Glomerular visceral epithelial cell (primary cell): ENCODE measurements around the gene SRSF5.

Experiments used
- DNase-seq: peaks from one replicate; pipeline ENCODE4 v3.0.0-alpha.2; 2016; ENCODE audit errors: extremely low spot score

Gene SRSF5

GRCh38 chr14:69770559-69770958, 3.6 kb downstream of the SRSF5 start:
- no peak for DNase-seq

GRCh38 chr14:69771136-69771535, 4.2 kb downstream of the SRSF5 start:
- no peak for DNase-seq

- DNase-seq = no peak
These were observed 5.4 kb downstream of the SRSF5 start for GRCh38 chr14:69772082-69773017.

- DNase-seq = no peak
These were observed 6.8 kb downstream of the SRSF5 start for GRCh38 chr14:69773571-69774276.

GRCh38 chr14:69775012-69775411, 8.1 kb downstream of the SRSF5 start:
- DNase-seq = no peak

GRCh38 chr14:69776875-69777453, 10.0 kb downstream of the SRSF5 start:
- no peak for DNase-seq

GRCh38 chr14:69779088-69779487, 12.1 kb downstream of the SRSF5 start:
- no peak for DNase-seq

GRCh38 chr14:69780092-69780491, 13.2 kb downstream of the SRSF5 start:
- no peak for DNase-seq

- DNase-seq = no peak
These were observed 14.0 kb downstream of the SRSF5 start for GRCh38 chr14:69780952-69781351.

GRCh38 chr14:69784942-69785341, 18.0 kb downstream of the SRSF5 start:
- no peak for DNase-seq

GRCh38 chr14:69786603-69787002, 19.7 kb downstream of the SRSF5 start:
- no peak for DNase-seq

- DNase-seq = no peak
These were observed 22.2 kb downstream of the SRSF5 start for GRCh38 chr14:69789118-69789640.

GRCh38 chr14:69792887-69793421, 26.0 kb downstream of the SRSF5 start:
- DNase-seq = no peak

- DNase-seq = no peak
These were observed 27.8 kb downstream of the SRSF5 start for GRCh38 chr14:69794791-69795190.

GRCh38 chr14:69795691-69796090, 28.7 kb downstream of the SRSF5 start:
- no peak for DNase-seq

- no peak for DNase-seq
These were observed 30.0 kb downstream of the SRSF5 start, which contains the start of gene SLC10A1 for GRCh38 chr14:69796797-69797500. Gene SLC10A1 (minus strand): TSS chr14:69797241. CDS start chr14:69797155, 86 bp downstream.

GRCh38 chr14:69797573-69798338, 30.8 kb downstream of the SRSF5 start:
- DNase-seq = no peak

- DNase-seq = no peak
These were observed 31.4 kb downstream of the SRSF5 start for GRCh38 chr14:69798339-69798735.

- no peak for DNase-seq
These were observed 36.8 kb downstream of the SRSF5 start for GRCh38 chr14:69803753-69804152.

- no peak for DNase-seq
These were observed 38.0 kb downstream of the SRSF5 start for GRCh38 chr14:69804902-69805301.

- no peak for DNase-seq
These were observed 40.2 kb downstream of the SRSF5 start for GRCh38 chr14:69807192-69807591.
